HEK293T (cell line): ENCODE results near the gene TET2.

ENCODE experiments used
- BHLHE40 ChIP-seq: fragments of 450-650 bp; IDR thresholded peaks from 2 replicates; pipeline ENCODE4 v1.6.1; 2016; ENCODE audit warnings: mild to moderate bottlenecking, moderate library complexity, borderline replicate concordance
- ELF4 ChIP-seq: fragments of 450-650 bp; IDR thresholded peaks from 2 replicates; pipeline ENCODE4 v1.6.1; 2017; ENCODE audit warnings: antibody characterized with exemption
- FOXM1 ChIP-seq: fragments of 450-650 bp; IDR thresholded peaks from 2 replicates; pipeline ENCODE4 v1.6.1; 2017; ENCODE audit warnings: mild to moderate bottlenecking, borderline replicate concordance
- HDGF ChIP-seq: fragments of 450-650 bp; IDR thresholded peaks from 2 replicates; pipeline ENCODE4 v1.6.1; 2017; ENCODE audit warnings: antibody characterized with exemption, borderline replicate concordance
- LEF1 ChIP-seq: fragments of 450-650 bp; IDR thresholded peaks from 2 replicates; pipeline ENCODE4 v1.6.1; 2017; ENCODE audit warnings: mild to moderate bottlenecking, borderline replicate concordance
- SP1 ChIP-seq: fragments of 450-650 bp; IDR thresholded peaks from 2 replicates; pipeline ENCODE4 v1.6.1; 2017
- SUZ12 ChIP-seq: fragments of 450-650 bp; IDR thresholded peaks from 2 replicates; pipeline ENCODE4 v1.6.1; 2016; ENCODE audit warnings: mild to moderate bottlenecking

GRCh38 chr4:105182211-105182610, 35.5 kb downstream of the TET2 start:
- TF ChIP-seq HDGF (no peak), SP1 (no peak), ELF4 (no peak), SUZ12 (no peak), LEF1 (no peak), FOXM1 (no peak), BHLHE40 (no peak)
